ENCODE results near the gene DNM2. TPM values are rescaled to one million over a fixed set of nuclear protein-coding genes. Genes with fewer than 3 reads are reported as not detected.

DNM2 gene
- total and polyA plus RNA-seq, 2 of the 13 experiments (the other 11 are each of a cell fraction or from before 2014, with no cell fraction given), result 41.7 to 59.8 TPM

DNA sequence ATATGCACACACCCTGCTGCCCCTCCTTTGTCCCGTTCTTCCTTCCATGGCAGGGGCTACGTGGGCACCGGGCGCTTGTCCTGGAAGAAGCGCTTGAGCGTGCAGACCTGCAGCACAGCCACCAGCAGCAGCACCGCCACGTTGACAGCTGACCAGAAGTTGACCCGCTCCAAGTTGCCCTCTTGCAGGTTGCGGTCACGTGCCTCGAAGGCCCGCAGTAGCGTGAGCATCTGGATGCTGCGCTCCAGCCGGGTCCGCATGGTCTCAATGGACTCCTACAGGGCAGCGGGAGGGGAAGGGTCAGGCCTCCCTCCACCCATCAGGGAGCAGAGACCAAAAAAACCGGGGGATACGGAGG lies 115.0 kb downstream of the DNM2 start:
- POLR2A ChIA-PET, result no interaction called here
- DNase-seq (ENCODE audit: low spot score), result no peak
- 93% methylated on average over 14 of the region's 20 CpGs for WGBS (ENCODE audit: low lambda C conversion rate)
- BruUV-seq (replicated peaks), result TSS peak; percentile 34
- Histone ChIP-seq H2AFZ (ENCODE audit: low read length) (no peak overlapping the region), H3K27ac (ENCODE audit: extremely low read length, insufficient read depth, low read length) (no peak overlapping the region), H3K4me1 (ENCODE audit: insufficient read depth, low read length) (peaks cover 16% of the 10 kb centered on the region), H3K9ac (ENCODE audit: insufficient read depth, low read depth, low read length) (no peak overlapping the region), H3K79me2 (ENCODE audit: insufficient read depth, low read length) (no peaks in the 10 kb centered on the region), H3K27me3 (ENCODE audit: control insufficient read depth in 1 of 2, insufficient read depth in 2 of 2, low read length in 2 of 2) (no peaks in the 10 kb centered on the region), H3K4me3 (replicated peaks in 1 of 3; ENCODE audit: insufficient read depth in 1 of 3, low read depth in 2 of 3, low read length in 3 of 3) (no peak overlapping the region), H3K4me2 (ENCODE audit: low read depth, low read length) (no peak overlapping the region), H4K20me1 (ENCODE audit: insufficient read depth, low read length) (no peaks in the 10 kb centered on the region), H3K36me3 (replicated peaks in 1 of 2; ENCODE audit: control insufficient read depth in 1 of 2, insufficient read depth in 2 of 2, low read length in 2 of 2) (peaks cover 10 to 15% of the 10 kb centered on the region in 2 experiments; a peak in 4 of 5 replicates), H3K9me3 (ENCODE audit: low read length) (no peaks in the 10 kb centered on the region)
- no peak for ATAC-seq
- intact Hi-C loops (cut with micrococcal nuclease; ENCODE audit: unreplicated experiment) (loop anchor here (10.0 kb wide), 1 partner anchor 118 kb away; the partner anchor contains the start of gene DNM2), in situ Hi-C loops (cut with HindIII; ENCODE audit: extremely low pct_ligation_motif_present, low pct_unique_long_range_greater_than_20kb) (no loop called here)
- TF ChIP-seq AGO2 (optimal IDR thresholded peaks at IDR 0.05; ENCODE audit: low read depth, low read length), result peak; percentile 87
- no peak for TF ChIP-seq MTA3 (CRISPR knock-in tag; IDR thresholded peaks at IDR 0.05)
- CTCF ChIA-PET (ENCODE audit: low intra/inter-chr PET ratio, low total read pairs), result no interaction called here
- no peak for FAIRE-seq

DNA sequence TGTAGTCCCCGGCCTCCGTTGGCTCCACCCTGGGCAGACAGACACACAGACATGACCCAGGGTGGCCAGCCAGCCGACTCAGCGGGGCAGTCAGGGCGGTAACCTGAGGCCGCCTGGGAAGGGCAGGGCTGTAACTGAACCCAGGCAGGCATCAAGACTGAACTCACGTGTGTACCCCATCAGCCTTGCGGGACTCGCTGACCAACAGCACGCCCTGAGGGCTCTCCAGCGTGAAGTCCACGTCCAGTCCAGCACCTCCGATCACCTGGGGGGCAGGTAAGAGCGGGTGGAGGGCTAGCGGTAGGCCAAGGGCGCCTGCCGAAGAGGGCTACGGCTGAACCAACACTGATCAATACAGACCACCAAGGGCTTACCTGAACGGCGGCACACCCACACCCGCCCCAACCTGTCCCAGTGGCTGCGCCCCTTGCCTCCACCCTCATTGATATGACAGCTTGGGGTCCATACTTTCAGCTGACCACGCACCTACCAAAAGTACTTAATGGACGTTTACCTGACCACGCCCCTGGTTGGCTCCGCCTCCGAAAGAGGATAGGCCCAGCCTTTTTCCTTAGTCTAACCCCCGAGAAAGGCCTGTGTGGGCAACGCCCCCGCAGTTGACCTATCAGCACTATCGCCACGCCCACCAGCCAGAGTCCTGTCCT lies 117.3 kb downstream of the DNM2 start:
- CTCF ChIA-PET (ENCODE audit: low intra/inter-chr PET ratio, low total read pairs), result no interaction called here
- Histone ChIP-seq H2AFZ (ENCODE audit: low read length) (no peak overlapping the region), H3K9me3 (ENCODE audit: low read length) (no peaks in the 10 kb centered on the region), H3K4me3 (replicated peaks in 1 of 3; ENCODE audit: insufficient read depth in 1 of 3, low read depth in 2 of 3, low read length in 3 of 3) (peak overlapping the region in 2 of 3 experiments; percentile 39 to 54; a peak in 4 of 6 replicates), H4K20me1 (ENCODE audit: insufficient read depth, low read length) (no peaks in the 10 kb centered on the region), H3K4me1 (ENCODE audit: insufficient read depth, low read length) (peaks cover 34% of the 10 kb centered on the region), H3K27ac (ENCODE audit: extremely low read length, insufficient read depth, low read length) (peak overlapping the region; percentile 45), H3K4me2 (ENCODE audit: low read depth, low read length) (peak overlapping the region; percentile 61), H3K79me2 (ENCODE audit: insufficient read depth, low read length) (no peaks in the 10 kb centered on the region), H3K36me3 (replicated peaks in 1 of 2; ENCODE audit: control insufficient read depth in 1 of 2, insufficient read depth in 2 of 2, low read length in 2 of 2) (peaks cover 6 to 10% of the 10 kb centered on the region in 2 experiments; a peak in 3 of 5 replicates), H3K9ac (ENCODE audit: insufficient read depth, low read depth, low read length) (no peak overlapping the region), H3K27me3 (ENCODE audit: control insufficient read depth in 1 of 2, insufficient read depth in 2 of 2, low read length in 2 of 2) (no peaks in the 10 kb centered on the region)
- in situ Hi-C loops (cut with HindIII; ENCODE audit: extremely low pct_ligation_motif_present, low pct_unique_long_range_greater_than_20kb), result no loop called here
- 76% methylated on average over 25 of the region's 32 CpGs for WGBS (ENCODE audit: low lambda C conversion rate)
- no peak for ATAC-seq
- DNase-seq (ENCODE audit: low spot score), result no peak
- BruUV-seq (replicated peaks), result TSS peak; percentile 68
- intact Hi-C loops (cut with micrococcal nuclease; ENCODE audit: unreplicated experiment), result loop anchor here (10.0 kb wide), 1 partner anchor 120 kb away; the partner anchor contains the start of gene DNM2
- POLR2A ChIA-PET, result interaction anchor here (0.5 to 2.5 kb wide), 27 partner anchors 8 to 540 kb away, joined by 3 to 41 read pairs (median 4); partner anchors contain the start of genes CARM1, DNM2 and QTRT1
- FAIRE-seq, result peak; percentile 93
- no peak for TF ChIP-seq FOXM1 (CRISPR knock-in tag; IDR thresholded peaks at IDR 0.05)
- TF ChIP-seq GLI4 (CRISPR knock-in tag; IDR thresholded peaks at IDR 0.05; ENCODE audit: borderline replicate concordance), result no peak
- TF ChIP-seq, protein P1, sequence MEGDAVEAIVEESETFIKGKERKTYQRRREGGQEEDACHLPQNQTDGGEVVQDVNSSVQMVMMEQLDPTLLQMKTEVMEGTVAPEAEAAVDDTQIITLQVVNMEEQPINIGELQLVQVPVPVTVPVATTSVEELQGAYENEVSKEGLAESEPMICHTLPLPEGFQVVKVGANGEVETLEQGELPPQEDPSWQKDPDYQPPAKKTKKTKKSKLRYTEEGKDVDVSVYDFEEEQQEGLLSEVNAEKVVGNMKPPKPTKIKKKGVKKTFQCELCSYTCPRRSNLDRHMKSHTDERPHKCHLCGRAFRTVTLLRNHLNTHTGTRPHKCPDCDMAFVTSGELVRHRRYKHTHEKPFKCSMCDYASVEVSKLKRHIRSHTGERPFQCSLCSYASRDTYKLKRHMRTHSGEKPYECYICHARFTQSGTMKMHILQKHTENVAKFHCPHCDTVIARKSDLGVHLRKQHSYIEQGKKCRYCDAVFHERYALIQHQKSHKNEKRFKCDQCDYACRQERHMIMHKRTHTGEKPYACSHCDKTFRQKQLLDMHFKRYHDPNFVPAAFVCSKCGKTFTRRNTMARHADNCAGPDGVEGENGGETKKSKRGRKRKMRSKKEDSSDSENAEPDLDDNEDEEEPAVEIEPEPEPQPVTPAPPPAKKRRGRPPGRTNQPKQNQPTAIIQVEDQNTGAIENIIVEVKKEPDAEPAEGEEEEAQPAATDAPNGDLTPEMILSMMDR (CRISPR knock-in tag; IDR thresholded peaks at IDR 0.05), result peak; percentile 18; the same call in 1 of the 2 replicates
- TF ChIP-seq, protein P2, sequence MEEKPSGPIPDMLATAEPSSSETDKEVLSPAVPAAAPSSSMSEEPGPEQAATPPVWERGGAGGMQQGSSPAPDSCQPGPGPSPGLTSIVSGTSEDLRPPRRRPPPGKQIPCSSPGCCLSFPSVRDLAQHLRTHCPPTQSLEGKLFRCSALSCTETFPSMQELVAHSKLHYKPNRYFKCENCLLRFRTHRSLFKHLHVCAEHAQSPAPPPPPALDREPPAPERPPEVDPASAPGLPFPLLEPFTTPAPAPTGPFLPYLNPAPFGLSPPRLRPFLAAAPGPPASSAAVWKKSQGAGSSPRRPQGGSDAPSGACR (CRISPR knock-in tag; IDR thresholded peaks at IDR 0.05), result 0 out of 2 replicates have a peak, but pooled peaks have one; percentile 20
- TF ChIP-seq PAWR (CRISPR knock-in tag; IDR thresholded peaks at IDR 0.05; ENCODE audit: borderline replicate concordance), result no peak
- TF ChIP-seq XRCC5 (optimal IDR thresholded peaks at IDR 0.05; ENCODE audit: low read length), result peak; percentile 5
- TF ChIP-seq, protein P3, sequence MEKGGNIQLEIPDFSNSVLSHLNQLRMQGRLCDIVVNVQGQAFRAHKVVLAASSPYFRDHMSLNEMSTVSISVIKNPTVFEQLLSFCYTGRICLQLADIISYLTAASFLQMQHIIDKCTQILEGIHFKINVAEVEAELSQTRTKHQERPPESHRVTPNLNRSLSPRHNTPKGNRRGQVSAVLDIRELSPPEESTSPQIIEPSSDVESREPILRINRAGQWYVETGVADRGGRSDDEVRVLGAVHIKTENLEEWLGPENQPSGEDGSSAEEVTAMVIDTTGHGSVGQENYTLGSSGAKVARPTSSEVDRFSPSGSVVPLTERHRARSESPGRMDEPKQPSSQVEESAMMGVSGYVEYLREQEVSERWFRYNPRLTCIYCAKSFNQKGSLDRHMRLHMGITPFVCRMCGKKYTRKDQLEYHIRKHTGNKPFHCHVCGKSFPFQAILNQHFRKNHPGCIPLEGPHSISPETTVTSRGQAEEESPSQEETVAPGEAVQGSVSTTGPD (CRISPR knock-in tag; IDR thresholded peaks at IDR 0.05), result peak; percentile 26; the same call in 1 of the 2 replicates
- peak; percentile 74 for TF ChIP-seq NFYC (CRISPR knock-in tag; IDR thresholded peaks at IDR 0.05)
- TF ChIP-seq, protein P4, sequence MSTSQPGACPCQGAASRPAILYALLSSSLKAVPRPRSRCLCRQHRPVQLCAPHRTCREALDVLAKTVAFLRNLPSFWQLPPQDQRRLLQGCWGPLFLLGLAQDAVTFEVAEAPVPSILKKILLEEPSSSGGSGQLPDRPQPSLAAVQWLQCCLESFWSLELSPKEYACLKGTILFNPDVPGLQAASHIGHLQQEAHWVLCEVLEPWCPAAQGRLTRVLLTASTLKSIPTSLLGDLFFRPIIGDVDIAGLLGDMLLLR (CRISPR knock-in tag; IDR thresholded peaks at IDR 0.05), result 0 out of 2 replicates have a peak, but pooled peaks have one; percentile 27

All from HepG2 (cell line).